Retinal pigment epithelial cell (primary cell): ENCODE data around the gene ZNF628.

Experiments used
- DNase-seq: peaks from one replicate; pipeline ENCODE4 v3.0.0-alpha.2; 2010; ENCODE audit warnings: low read depth
- H3K4me3 ChIP-seq: 2 replicates; pipeline ENCODE4 v1.5.1; 2011; ENCODE audit warnings: mild to moderate bottlenecking, low read length, control low read depth, moderate library complexity
- CTCF ChIP-seq: conservative IDR thresholded peaks from 2 replicates; pipeline ENCODE4 v1.5.1; 2011; ENCODE audit warnings: low read depth, low read length, control low read depth, inconsistent platforms

Gene ZNF628

GRCh38 chr19:55476100-55476775 lies at the start of gene ZNF628:
TSS of gene ZNF628 (plus strand) at chr19:55476617. CDS start at chr19:55479911, 3,294 bp downstream.
- no peak for TF ChIP-seq CTCF
- peak; percentile 93 for DNase-seq
- peak within 1 kb of the TSS; percentile 80 for H3K4me3 ChIP-seq

GRCh38 chr19:55431183-55431582 lies 45.2 kb upstream of the ZNF628 start:
- no peak for TF ChIP-seq CTCF

GRCh38 chr19:55432241-55432959 lies 44.0 kb upstream of the ZNF628 start:
- no peak for DNase-seq
- TF ChIP-seq CTCF: no peak
- no peak overlapping the region for H3K4me3 ChIP-seq

More at GRCh38 chr19:55431183-55431582, 45.2 kb upstream of the ZNF628 start:
- DNase-seq: no peak
- no peak overlapping the region for H3K4me3 ChIP-seq

- DNase-seq: no peak
- no peak for TF ChIP-seq CTCF
- H3K4me3 ChIP-seq: no peak overlapping the region
These were observed 43.1 kb upstream of the ZNF628 start for GRCh38 chr19:55433292-55433691.

GRCh38 chr19:55434356-55434919 lies 42.0 kb upstream of the ZNF628 start:
- DNase-seq: no peak
- no peak overlapping the region for H3K4me3 ChIP-seq
- no peak for TF ChIP-seq CTCF

- TF ChIP-seq CTCF: no peak
- no peak overlapping the region for H3K4me3 ChIP-seq
- no peak for DNase-seq
These were observed 41.4 kb upstream of the ZNF628 start for GRCh38 chr19:55435020-55435419.
